Central memory CD8-positive, alpha-beta T cell (primary cell): ENCODE measurements around the gene TSHZ2.

Experiments used
- ATAC-seq: fragments of 150-1000 bp; cut with Tn5 transposase; replicated peaks from 2 replicates; pipeline ENCODE4 v1.10.0; 2022; ENCODE audit warnings: mild to moderate bottlenecking, moderate FRiP score, moderate number of reproducible peaks; ENCODE audit not compliant: poor library complexity, severe bottlenecking; ENCODE audit errors: extremely low read depth
- DNase-seq, 2 donors: peaks; one replicate each; pipeline ENCODE4 v3.0.0; 2021; ENCODE audit warnings: low spot score in 2 of 2
- H3K27ac Mint-ChIP-seq: one replicate; pipeline ENCODE4 v1.8.0; 2022; ENCODE audit warnings: low read depth, mild to moderate bottlenecking, moderate library complexity, mixed read lengths
- H3K27me3 Mint-ChIP-seq: one replicate; pipeline ENCODE4 v1.8.0; 2022; ENCODE audit warnings: mixed read lengths
- H3K36me3 Mint-ChIP-seq: one replicate; pipeline ENCODE4 v1.8.0; 2022; ENCODE audit warnings: mild to moderate bottlenecking, moderate library complexity, mixed read lengths; ENCODE audit not compliant: insufficient read depth
- H3K4me1 Mint-ChIP-seq: one replicate; pipeline ENCODE4 v1.8.0; 2022; ENCODE audit warnings: mixed read lengths
- H3K4me3 Mint-ChIP-seq: one replicate; pipeline ENCODE4 v1.8.0; 2022; ENCODE audit warnings: mild to moderate bottlenecking, moderate library complexity, mixed read lengths
- H3K9me3 Mint-ChIP-seq: one replicate; pipeline ENCODE4 v1.8.0; 2022; ENCODE audit warnings: mixed read lengths

TSHZ2 gene

DNA sequence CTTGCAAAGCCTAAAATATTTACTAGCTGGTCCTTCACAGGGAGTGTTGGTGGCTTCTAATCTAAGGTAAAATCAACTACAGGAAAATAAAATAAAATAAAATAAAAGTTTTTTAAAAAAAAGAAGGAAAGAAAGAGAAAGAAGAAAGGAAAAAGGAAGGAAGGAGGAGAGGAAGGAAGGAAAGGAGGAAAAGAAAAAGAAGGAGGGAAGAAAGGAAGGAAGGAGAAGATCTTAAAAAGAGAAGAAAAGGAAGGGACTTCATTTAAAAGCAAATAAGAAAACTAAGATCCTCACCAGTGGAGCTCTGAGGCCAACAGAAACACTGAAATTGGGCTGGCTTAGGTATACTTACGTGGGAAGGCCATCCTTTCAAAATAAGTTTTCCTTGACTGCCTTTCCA, 178.4 kb downstream of the TSHZ2 start:
- Mint-ChIP-seq H3K27me3 (peaks cover 14% of the 10 kb centered on the region), H3K27ac (no peak overlapping the region), H3K9me3 (no peaks in the 10 kb centered on the region), H3K4me1 (no peaks in the 10 kb centered on the region), H3K4me3 (no peak overlapping the region), H3K36me3 (no peaks in the 10 kb centered on the region)
- ATAC-seq = no peak
- DNase-seq = no peak

DNA sequence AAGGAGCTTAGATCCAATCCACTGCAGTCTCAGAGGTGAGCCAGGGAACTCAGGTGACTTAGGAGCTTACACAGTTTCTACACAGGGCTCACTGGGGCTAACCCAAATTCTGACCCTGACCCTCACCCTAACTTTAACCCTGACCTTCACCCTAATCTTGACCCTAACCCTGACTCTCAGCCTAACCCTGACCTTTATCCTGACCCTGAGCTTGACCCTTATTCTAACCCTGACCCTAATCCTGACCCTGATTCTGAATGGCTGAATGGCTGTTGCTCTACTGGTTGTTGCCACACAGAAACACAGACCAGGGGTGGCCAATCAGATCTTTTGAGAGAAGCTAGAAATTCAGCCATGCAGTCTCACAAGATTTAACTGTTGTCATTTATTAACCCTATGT, 180.1 kb downstream of the TSHZ2 start:
- H3K27me3 Mint-ChIP-seq = peaks cover 14% of the 10 kb centered on the region
- H3K4me3 Mint-ChIP-seq = no peak overlapping the region
- DNase-seq (no peak), ATAC-seq (no peak)
- H3K27ac Mint-ChIP-seq = no peak overlapping the region
- H3K9me3 Mint-ChIP-seq = no peaks in the 10 kb centered on the region
- H3K36me3 Mint-ChIP-seq = no peaks in the 10 kb centered on the region
- H3K4me1 Mint-ChIP-seq = no peaks in the 10 kb centered on the region

DNA sequence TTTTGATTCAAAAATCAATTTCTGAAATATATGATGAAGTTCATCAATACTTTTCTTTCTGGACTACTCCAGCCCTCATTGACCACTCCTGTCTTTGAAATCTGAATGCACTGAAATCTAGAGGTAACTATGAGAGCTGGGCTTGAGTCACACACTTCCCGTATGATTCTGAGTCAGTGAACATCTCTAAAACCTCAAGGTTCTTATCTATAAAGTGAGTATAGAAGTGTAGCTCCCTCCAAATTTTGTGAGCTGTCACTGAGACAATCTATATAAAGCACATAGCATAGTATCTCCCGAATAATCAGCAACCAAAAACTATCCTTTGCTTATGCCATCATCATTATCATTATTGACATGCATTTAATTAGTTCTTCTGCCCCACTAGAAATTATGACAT, 182.4 kb downstream of the TSHZ2 start:
- Mint-ChIP-seq H3K9me3 (no peaks in the 10 kb centered on the region), H3K36me3 (peaks cover 2% of the 10 kb centered on the region), H3K4me1 (peaks cover 8% of the 10 kb centered on the region), H3K4me3 (no peak overlapping the region), H3K27ac (no peak overlapping the region), H3K27me3 (peaks cover 3% of the 10 kb centered on the region)
- DNase-seq = no peak
- no peak for ATAC-seq

DNA sequence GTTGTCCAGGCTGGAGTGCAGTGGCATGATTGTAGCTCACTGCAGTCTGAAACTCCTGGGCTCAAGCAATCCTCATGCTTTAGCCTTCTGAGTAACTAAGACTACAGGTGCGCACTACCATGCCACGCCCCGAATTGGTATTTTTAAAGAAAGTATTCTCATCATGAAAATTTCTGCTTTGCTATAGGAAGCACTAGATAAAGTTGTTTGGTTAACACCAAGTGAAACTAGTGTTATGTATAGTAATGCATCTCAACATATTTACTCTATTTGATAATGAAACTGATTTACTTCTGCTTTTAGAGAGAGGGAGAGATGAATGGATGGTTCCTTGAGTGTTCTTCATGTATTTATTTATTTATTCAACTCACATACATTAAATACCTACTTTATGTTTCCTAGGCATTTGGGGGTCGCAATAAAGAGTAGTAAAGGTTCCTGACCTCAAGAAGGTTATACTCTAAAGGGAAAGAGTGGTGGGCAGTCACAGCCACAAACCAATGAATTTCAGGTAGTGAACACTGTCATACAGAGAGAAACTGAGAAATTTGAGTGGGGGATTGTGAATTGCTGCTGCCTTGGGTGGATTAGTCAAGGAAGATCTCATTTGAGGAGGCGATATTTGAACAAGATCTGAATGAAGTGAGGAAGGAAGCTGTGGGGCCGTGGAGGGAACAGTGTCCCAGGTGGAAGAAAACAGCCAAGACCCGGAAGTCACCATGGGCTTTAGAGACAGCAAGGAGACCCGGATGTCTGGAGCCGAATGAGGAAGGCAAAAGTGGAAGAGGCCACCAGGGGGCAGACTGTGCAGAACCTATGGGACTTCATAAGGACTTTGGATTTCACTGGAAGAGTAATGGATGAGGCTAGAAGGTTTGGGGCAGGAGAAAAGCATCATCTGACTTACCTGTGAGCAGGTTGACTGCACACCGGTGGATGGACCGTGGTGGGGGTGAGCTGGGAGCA, 185.6 kb downstream of the TSHZ2 start:
- Mint-ChIP-seq H3K27ac (peak overlapping the region; percentile 10), H3K27me3 (no peaks in the 10 kb centered on the region), H3K9me3 (no peaks in the 10 kb centered on the region), H3K36me3 (peaks cover 2% of the 10 kb centered on the region), H3K4me1 (peaks cover 8% of the 10 kb centered on the region), H3K4me3 (no peak overlapping the region)
- no peak for ATAC-seq
- DNase-seq = peak; percentile 12 to 14

DNA sequence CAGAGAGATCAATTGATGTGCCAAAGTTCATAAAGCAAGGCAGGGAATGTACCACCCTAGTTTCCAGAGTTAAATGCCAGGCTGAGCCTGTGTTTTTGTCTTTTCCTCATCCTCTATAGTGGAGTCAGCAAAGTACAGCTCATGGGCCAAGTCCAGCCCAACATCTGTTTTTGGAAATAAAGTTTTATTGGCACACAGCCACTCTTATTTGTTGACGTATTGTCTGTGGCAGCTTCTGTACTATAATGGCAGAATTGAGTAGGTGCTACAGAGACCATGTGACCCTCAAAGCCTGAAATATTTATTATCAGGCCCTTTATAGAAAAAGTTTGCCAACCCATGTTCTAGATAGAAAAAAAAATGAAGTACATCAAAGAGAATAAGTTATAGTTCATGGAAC, 187.0 kb downstream of the TSHZ2 start:
- H3K4me3 Mint-ChIP-seq = no peak overlapping the region
- H3K27me3 Mint-ChIP-seq = no peaks in the 10 kb centered on the region
- DNase-seq (no peak), ATAC-seq (no peak)
- no peak overlapping the region for H3K27ac Mint-ChIP-seq
- peaks cover 2% of the 10 kb centered on the region for H3K36me3 Mint-ChIP-seq
- peaks cover 8% of the 10 kb centered on the region for H3K4me1 Mint-ChIP-seq
- no peaks in the 10 kb centered on the region for H3K9me3 Mint-ChIP-seq

DNA sequence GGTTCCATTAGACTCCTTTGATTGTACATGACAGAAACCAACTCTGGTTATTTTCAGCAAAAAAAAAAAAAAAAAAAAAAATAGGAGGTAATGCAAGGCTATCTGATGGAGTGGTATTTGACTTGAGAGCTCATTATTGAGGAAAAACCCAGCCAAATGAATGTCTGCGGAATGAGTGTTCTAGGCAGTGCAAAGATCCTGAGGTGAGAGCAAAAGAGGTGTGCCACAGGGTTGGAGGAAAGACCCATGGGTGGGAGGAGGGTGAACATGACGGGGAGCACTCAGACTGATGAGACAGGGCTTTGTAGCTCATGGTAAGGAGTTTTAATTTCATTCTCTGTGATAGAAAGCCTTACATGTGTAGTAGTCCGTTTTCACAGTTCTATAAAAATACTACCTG, 188.9 kb downstream of the TSHZ2 start:
- peaks cover 8% of the 10 kb centered on the region for H3K4me1 Mint-ChIP-seq
- no peak overlapping the region for H3K4me3 Mint-ChIP-seq
- H3K9me3 Mint-ChIP-seq = no peaks in the 10 kb centered on the region
- H3K27ac Mint-ChIP-seq = no peak overlapping the region
- no peak for DNase-seq
- no peak for ATAC-seq
- H3K27me3 Mint-ChIP-seq = no peaks in the 10 kb centered on the region
- H3K36me3 Mint-ChIP-seq = peaks cover 2% of the 10 kb centered on the region

DNA sequence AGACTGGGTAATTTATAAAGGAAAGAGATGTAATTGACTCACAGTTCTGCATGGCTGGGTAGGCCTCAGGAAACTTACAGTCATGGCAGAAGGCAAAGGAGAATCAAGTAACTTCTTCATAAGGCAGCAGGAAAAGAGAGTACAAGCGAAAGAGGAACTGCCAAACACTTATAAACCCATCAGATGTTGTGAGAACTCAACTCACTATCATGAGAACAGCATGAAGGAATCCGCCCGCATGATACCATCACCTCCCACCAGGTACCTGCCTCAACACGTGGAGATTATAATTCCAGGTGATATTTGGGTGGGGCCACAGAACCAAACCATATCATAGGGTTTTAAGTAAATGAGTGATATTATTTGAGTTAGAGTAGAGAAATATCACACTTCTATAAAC, 189.3 kb downstream of the TSHZ2 start:
- Mint-ChIP-seq H3K27me3 (peaks cover under 1% of the 10 kb centered on the region), H3K9me3 (no peaks in the 10 kb centered on the region), H3K27ac (no peak overlapping the region), H3K36me3 (peaks cover 2% of the 10 kb centered on the region), H3K4me1 (peaks cover 8% of the 10 kb centered on the region), H3K4me3 (no peak overlapping the region)
- ATAC-seq = no peak
- DNase-seq = no peak

DNA sequence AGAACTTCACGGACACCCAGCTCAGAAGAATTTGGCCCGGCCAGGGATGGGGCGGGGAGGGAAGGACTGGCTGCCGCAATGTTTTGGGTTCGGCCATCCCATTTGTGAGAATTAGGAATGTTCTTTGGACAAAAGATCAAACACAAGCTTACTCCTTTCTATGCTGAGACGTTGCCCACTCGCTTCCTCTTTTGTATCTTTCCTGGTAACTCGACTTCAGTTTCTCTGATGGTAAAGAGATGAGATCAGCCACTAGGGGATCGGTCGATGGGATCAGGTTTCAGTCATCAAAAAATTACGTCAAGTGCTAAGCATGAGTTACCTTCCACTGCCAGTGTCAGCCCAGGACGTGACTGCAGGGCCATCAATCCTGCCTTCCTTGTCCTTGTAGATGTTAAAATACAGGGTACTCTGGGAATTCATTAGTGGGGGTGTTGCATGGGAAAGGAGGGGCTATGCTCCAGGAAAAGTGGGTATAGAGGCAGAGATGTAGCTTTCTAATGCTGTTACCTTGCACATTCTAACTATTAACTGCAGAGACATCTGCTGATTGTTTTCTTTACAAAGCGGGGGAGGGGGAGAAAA, 190.2 kb downstream of the TSHZ2 start:
- DNase-seq (no peak), ATAC-seq (no peak)
- H3K27ac Mint-ChIP-seq = no peak overlapping the region
- peaks cover 2% of the 10 kb centered on the region for H3K36me3 Mint-ChIP-seq
- peaks cover 8% of the 10 kb centered on the region for H3K4me1 Mint-ChIP-seq
- H3K4me3 Mint-ChIP-seq = no peak overlapping the region
- no peaks in the 10 kb centered on the region for H3K9me3 Mint-ChIP-seq
- peaks cover 9% of the 10 kb centered on the region for H3K27me3 Mint-ChIP-seq

DNA sequence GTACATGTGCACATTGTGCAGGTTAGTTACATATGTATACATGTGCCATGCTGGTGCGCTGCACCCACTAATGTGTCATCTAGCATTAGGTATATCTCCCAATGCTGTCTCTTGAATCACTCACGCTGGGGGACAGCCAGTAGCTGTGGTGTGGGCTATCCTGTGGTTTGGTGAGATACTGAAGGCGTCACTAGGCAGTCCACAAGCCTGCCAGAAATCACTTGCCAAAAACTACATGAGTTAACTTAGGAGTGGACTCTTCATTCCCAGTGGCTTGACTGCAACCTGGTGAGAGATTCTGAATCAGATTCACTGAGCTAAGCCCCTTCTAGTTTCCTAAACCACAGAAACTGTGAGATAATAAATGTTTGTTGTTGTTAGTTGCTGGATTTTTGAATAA, 191.3 kb downstream of the TSHZ2 start:
- Mint-ChIP-seq H3K4me1 (no peaks in the 10 kb centered on the region), H3K36me3 (no peaks in the 10 kb centered on the region), H3K4me3 (no peak overlapping the region), H3K27me3 (peaks cover 18% of the 10 kb centered on the region), H3K27ac (no peak overlapping the region), H3K9me3 (no peaks in the 10 kb centered on the region)
- DNase-seq (no peak), ATAC-seq (no peak)

DNA sequence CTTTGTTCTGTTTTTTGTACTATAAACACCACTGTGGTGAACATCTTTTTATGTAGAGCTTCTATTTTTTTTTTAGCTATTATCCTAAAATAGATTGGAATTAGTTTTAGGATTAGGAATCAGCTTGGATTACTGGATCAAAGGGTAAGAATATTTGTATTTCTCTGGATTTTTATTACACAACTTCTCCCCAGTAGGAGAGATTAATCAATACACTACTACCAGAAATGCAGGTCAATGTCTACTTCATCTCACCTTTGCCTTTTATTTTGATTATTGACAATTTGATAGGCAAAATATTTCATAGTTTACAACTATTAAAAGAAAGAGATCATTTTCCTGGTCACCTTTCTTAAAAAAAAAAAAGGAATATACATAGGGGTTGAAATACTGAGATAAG, 191.9 kb downstream of the TSHZ2 start:
- H3K9me3 Mint-ChIP-seq = no peaks in the 10 kb centered on the region
- DNase-seq (no peak), ATAC-seq (no peak)
- H3K36me3 Mint-ChIP-seq = no peaks in the 10 kb centered on the region
- no peaks in the 10 kb centered on the region for H3K4me1 Mint-ChIP-seq
- H3K27me3 Mint-ChIP-seq = peaks cover 23% of the 10 kb centered on the region
- no peak overlapping the region for H3K4me3 Mint-ChIP-seq
- no peak overlapping the region for H3K27ac Mint-ChIP-seq

DNA sequence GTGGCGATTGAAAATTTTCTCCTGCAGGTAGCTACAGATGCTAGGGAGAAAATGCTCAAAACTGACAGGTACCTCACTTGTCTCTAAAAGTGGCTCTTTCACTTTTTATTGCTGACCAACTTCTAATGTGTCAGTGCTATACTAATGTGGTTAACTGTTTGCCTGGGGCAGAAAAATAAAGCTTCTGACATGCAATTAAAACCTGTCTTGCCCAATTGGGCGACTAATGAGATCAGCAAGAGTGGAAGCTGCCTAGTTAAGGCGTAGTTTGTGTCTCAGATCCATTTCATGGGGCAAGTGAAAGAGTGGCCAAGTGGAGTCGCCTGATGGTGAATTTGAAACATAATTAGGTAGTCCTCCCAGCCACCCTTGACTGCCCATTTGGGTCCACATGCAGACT, 193.3 kb downstream of the TSHZ2 start:
- no peak overlapping the region for H3K4me3 Mint-ChIP-seq
- H3K4me1 Mint-ChIP-seq = no peaks in the 10 kb centered on the region
- H3K27ac Mint-ChIP-seq = no peak overlapping the region
- H3K9me3 Mint-ChIP-seq = no peaks in the 10 kb centered on the region
- DNase-seq = no peak
- no peaks in the 10 kb centered on the region for H3K36me3 Mint-ChIP-seq
- H3K27me3 Mint-ChIP-seq = peaks cover 37% of the 10 kb centered on the region
- no peak for ATAC-seq

DNA sequence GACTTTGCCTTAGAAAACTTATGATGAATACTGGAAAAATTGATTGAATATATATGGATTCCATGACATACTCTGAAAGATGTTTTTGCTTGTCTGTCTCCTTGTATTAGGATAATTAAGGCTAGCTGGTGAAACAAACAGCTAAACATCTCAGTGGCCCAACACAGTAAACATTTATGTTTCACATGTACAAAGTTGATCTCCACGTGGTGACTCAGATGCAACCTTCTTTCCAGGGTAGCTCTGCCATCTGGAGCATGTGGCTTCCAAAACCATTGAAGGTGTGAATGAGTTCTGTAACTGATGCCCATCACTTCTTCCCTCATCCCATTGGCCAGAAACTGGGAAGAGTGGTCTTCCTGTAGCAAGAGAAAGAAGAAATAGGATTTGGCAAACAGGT, 196.3 kb downstream of the TSHZ2 start:
- H3K4me3 Mint-ChIP-seq = no peak overlapping the region
- DNase-seq (no peak), ATAC-seq (no peak)
- H3K27ac Mint-ChIP-seq = no peak overlapping the region
- H3K9me3 Mint-ChIP-seq = no peaks in the 10 kb centered on the region
- H3K4me1 Mint-ChIP-seq = no peaks in the 10 kb centered on the region
- H3K27me3 Mint-ChIP-seq = peaks cover 41% of the 10 kb centered on the region
- H3K36me3 Mint-ChIP-seq = no peaks in the 10 kb centered on the region

DNA sequence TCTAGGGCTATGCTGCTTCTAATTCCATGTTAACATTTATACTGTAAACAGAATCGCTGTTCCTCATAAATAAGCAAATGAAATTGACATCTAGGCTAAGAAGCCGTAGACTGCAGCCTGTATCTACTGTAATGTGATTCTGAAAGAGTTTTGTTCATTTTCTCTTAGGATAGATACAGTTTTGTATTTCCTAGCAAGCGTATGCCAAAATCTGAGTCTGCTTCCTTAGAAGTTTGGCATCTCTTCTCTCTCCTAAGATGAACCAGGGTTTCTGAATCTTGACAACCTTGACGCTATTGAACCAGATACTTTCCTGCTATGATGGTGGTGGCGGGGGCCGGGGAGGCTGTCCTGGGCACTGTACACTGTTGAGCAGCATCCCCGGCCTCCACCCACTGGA, 198.0 kb downstream of the TSHZ2 start:
- Mint-ChIP-seq H3K9me3 (no peaks in the 10 kb centered on the region), H3K36me3 (no peaks in the 10 kb centered on the region), H3K4me1 (no peaks in the 10 kb centered on the region), H3K4me3 (no peak overlapping the region), H3K27me3 (peaks cover 42% of the 10 kb centered on the region), H3K27ac (no peak overlapping the region)
- no peak for ATAC-seq
- DNase-seq = no peak
